Stimulated activated naive B cell treated with anti-CD40 and anti-IgM and Interleukin-4, amounts not matched to agents 10 μg/mL and 1 μg/mL and 100 μg/mL, for 72 hours (primary cell): Measurements from ENCODE around the gene XPNPEP3.
A peak's percentile ranks its signal among the peaks of the same experiment; 100 is the strongest.
"Not testable (repeated sequence)": the region's sequence is repeated elsewhere in the genome, so short reads cannot be mapped to it uniquely, and the experiment has no call there.

ENCODE experiments used
- ATAC-seq, 2 donors: fragments of 150-1000 bp; cut with Tn5 transposase; replicated peaks; 2 replicates each; pipeline ENCODE4 v1.10.0; 2021; ENCODE audit warnings: moderate library complexity in 1 of 2
- DNase-seq: peaks from one replicate; pipeline ENCODE4 v3.0.0; 2021
- H3K27ac Mint-ChIP-seq: one replicate; pipeline ENCODE4 v1.8.0; 2022; ENCODE audit warnings: mild to moderate bottlenecking, mixed read lengths
- H3K27me3 Mint-ChIP-seq, 2 donors: one replicate each; pipeline ENCODE4 v1.8.0; 2022; ENCODE audit warnings: mixed read lengths in 2 of 2
- H3K36me3 Mint-ChIP-seq, 2 donors: one replicate each; pipeline ENCODE4 v1.8.0; 2022; ENCODE audit warnings: mixed read lengths in 2 of 2, mild to moderate bottlenecking in 1 of 2
- H3K4me1 Mint-ChIP-seq, 2 donors: one replicate each; pipeline ENCODE4 v1.8.0; 2022; ENCODE audit warnings: mixed read lengths in 2 of 2, mild to moderate bottlenecking in 1 of 2
- H3K4me3 Mint-ChIP-seq, 2 donors: one replicate each; pipeline ENCODE4 v1.8.0; 2022; ENCODE audit warnings: mild to moderate bottlenecking in 2 of 2, mixed read lengths in 2 of 2, moderate library complexity in 1 of 2
- H3K9me3 Mint-ChIP-seq, 2 donors: one replicate each; pipeline ENCODE4 v1.8.0; 2022; ENCODE audit warnings: mixed read lengths in 2 of 2, mild to moderate bottlenecking in 1 of 2

XPNPEP3 gene

DNA sequence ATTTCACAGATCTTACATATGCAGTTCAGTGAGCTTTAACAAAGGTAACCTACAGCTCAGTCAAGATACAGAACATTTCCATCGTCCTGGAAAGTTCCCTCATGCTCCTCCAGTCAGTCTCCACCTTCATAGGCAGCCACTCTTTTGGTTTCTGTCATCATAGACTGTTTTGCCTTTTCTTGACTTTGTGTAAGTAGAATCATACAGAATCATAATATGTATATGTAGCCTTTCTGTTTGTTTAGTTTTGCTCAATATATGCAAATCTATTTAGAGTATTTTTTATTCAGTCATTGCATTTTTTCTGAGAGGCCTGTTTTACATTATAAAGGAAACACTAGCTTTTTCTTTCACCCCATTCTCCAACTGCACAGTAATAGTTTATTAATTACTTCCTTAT is 20.0 kb downstream of the XPNPEP3 start:
- peaks cover 4 to 11% of the 10 kb centered on the region in 2 donors for H3K36me3 Mint-ChIP-seq
- no peak for ATAC-seq
- no peaks in the 10 kb centered on the region for H3K4me1 Mint-ChIP-seq
- no peak for DNase-seq
- H3K27me3 Mint-ChIP-seq = no peaks in the 10 kb centered on the region
- no peak overlapping the region for H3K27ac Mint-ChIP-seq
- H3K4me3 Mint-ChIP-seq = no peak overlapping the region
- no peaks in the 10 kb centered on the region for H3K9me3 Mint-ChIP-seq

DNA sequence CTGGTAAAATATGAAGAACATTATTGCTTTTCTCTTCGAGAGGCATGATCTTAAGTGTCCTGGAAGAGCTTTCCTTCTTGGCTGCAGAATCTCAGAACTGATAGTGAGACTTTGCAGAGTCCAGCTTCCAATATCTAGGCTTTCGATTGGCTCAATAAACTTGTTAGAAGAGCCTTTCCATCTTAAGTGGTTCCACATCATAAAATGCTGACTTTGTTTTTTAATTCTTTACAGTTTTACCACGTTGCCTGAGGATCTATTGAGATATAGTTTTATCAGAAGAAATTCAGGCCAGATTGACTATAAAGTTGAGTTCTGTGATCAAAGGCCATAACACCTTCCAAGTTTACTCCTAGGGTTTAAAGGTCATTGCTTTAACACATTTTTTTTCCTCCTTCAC is 20.5 kb downstream of the XPNPEP3 start:
- H3K9me3 Mint-ChIP-seq = no peaks in the 10 kb centered on the region
- ATAC-seq = no peak
- H3K4me1 Mint-ChIP-seq = no peaks in the 10 kb centered on the region
- H3K4me3 Mint-ChIP-seq = no peak overlapping the region
- H3K36me3 Mint-ChIP-seq = peaks cover 5 to 13% of the 10 kb centered on the region in 2 donors
- H3K27ac Mint-ChIP-seq = no peak overlapping the region
- no peak for DNase-seq
- H3K27me3 Mint-ChIP-seq = no peaks in the 10 kb centered on the region

DNA sequence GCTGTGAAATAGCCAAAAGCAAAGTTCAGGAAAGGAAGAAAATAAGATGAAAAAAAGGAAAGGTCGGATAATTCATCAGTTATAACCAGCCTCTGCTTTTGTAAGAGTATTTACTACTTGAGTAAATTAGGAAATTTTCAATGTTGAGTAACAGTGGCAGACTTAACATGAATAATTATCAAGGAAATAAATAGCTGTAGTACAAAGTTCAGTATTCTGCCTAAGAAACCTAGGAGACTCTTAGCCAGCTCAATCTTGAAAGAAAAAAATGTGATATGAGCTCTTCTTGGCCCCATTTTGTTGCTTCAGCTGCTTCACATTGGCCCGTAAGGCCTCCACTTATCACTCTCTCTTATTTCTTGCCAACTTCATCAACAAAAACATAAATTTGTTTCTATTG is 22.0 kb downstream of the XPNPEP3 start:
- no peak for ATAC-seq
- no peak overlapping the region for H3K4me3 Mint-ChIP-seq
- no peak for DNase-seq
- no peaks in the 10 kb centered on the region for H3K27me3 Mint-ChIP-seq
- no peak overlapping the region for H3K27ac Mint-ChIP-seq
- H3K9me3 Mint-ChIP-seq = no peaks in the 10 kb centered on the region
- peaks cover 7 to 13% of the 10 kb centered on the region in 2 donors for H3K36me3 Mint-ChIP-seq
- H3K4me1 Mint-ChIP-seq = no peaks in the 10 kb centered on the region

DNA sequence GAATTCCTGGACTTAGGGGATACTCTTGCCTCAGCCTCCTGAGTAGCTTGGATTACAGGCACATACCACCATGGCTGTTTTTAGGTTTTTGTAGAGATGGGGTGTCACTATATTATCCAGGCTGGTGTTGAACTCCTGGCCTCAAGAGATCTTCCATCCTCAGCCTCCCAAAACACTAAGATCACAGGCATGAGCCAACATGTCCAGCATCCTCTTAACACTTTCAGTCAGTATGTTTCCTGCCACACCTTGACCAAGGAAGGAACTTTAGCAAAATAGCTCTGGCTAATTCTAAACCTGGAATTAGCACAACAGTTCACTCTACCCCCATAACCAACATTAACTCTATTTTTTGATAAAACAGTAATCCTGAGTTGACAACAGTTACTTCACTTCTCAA is 32.2 kb downstream of the XPNPEP3 start:
- no peak for DNase-seq
- Mint-ChIP-seq H3K36me3 (peaks cover 25 to 30% of the 10 kb centered on the region in 2 donors), H3K4me3 (no peak overlapping the region), H3K4me1 (no peaks in the 10 kb centered on the region), H3K27ac (no peak overlapping the region), H3K27me3 (no peaks in the 10 kb centered on the region), H3K9me3 (no peaks in the 10 kb centered on the region)
- no peak for ATAC-seq

DNA sequence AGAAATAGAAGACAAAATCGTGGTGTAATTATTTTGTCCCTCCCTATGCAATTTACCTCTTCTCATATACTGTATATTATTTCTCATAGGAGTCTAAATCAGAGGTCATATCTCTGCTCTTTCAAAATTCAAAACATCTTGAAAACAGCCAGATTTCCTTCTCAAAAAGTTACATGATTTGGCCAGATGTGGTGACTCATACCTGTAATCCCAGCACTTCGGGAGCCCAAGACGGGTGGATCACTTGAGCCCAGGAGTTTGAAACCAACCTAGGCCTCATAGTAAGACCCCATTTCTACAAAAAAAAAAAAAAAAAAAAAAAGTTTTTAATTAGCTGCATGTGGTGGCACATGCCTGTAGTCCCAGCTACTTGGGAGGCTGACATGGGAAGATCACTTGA is 33.9 kb downstream of the XPNPEP3 start:
- H3K4me3 Mint-ChIP-seq = no peak overlapping the region
- no peaks in the 10 kb centered on the region for H3K4me1 Mint-ChIP-seq
- H3K9me3 Mint-ChIP-seq = no peaks in the 10 kb centered on the region
- no peak for ATAC-seq
- H3K36me3 Mint-ChIP-seq = peaks cover 19 to 26% of the 10 kb centered on the region in 2 donors
- H3K27me3 Mint-ChIP-seq = no peaks in the 10 kb centered on the region
- DNase-seq = no peak
- H3K27ac Mint-ChIP-seq = no peak overlapping the region

DNA sequence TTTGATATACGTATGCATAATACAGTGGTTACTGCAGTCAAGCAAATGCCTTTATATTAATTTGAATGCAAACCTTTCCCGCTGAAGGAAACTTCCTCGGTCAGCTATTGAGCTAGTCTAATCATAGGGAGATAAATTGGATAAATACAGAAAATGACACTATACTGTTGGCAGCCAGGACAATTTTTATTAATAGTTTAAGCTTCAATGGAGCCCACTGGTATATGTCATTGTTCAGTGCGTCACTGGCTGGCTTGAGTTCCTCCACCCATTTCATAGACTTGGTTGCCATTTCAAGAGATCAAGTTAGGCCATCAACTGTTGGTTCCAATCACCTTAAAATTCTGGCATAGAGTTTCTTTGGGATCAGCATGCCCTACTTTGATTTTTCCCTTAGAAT is 37.5 kb downstream of the XPNPEP3 start:
- Mint-ChIP-seq H3K36me3 (peaks cover 2 to 14% of the 10 kb centered on the region in 2 donors), H3K4me3 (no peak overlapping the region), H3K9me3 (no peaks in the 10 kb centered on the region), H3K4me1 (peaks cover 5 to 10% of the 10 kb centered on the region in 2 donors), H3K27ac (no peak overlapping the region), H3K27me3 (no peaks in the 10 kb centered on the region)
- no peak for ATAC-seq
- no peak for DNase-seq

DNA sequence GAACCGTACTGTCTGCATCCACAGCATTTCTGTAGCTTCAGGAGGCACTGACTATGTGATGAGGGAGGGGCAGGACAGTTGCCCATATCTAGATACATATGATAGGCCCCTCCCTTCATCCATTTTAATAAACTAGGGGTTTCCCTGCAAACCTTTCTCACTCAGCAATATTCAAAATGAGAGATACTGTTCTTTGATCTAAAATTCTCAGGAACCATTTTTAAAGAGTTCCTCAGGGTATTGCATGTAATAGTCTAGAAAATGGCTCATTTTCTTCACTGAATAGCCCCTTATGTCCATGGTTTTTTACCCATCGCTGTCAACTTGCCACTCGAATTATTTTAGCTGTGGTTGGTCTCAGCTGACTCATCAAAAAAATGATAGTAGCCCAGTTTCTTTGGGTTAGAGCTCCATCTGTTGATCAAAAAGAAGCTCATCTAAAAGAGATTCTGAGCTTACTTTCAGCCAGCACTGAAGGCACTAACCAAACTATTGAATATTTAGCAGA is 42.0 kb downstream of the XPNPEP3 start:
- Mint-ChIP-seq H3K27ac (peak overlapping the region; percentile 67), H3K4me1 (peaks cover 5 to 11% of the 10 kb centered on the region in 2 donors), H3K4me3 (peak overlapping the region; percentile 39 to 51), H3K27me3 (no peaks in the 10 kb centered on the region), H3K9me3 (no peaks in the 10 kb centered on the region), H3K36me3 (peaks cover 7 to 23% of the 10 kb centered on the region in 2 donors)
- DNase-seq (peak; percentile 4), ATAC-seq (peak; percentile 89 to 93)

DNA sequence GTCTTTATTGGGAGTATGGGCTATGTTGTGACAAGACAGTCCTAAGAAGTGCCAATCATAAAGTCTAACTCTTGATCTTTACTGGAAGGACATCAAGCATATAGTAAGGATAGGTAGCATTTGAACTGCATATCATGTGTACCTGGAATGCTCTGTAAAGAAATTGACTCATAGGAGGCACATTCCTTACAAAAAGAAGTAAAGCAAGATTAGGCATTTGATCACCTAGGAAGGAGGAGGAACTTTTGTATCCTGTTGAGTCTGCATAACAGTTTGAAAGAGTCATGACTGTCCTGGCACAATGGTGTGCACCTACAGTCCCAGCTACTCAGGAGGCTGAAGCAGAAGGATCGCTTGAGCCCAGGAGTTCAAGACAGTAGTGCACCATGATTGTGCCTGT is 47.2 kb downstream of the XPNPEP3 start:
- Mint-ChIP-seq H3K27me3 (no peaks in the 10 kb centered on the region), H3K27ac (no peak overlapping the region), H3K4me3 (no peak overlapping the region), H3K4me1 (peaks cover 3 to 4% of the 10 kb centered on the region in 2 donors), H3K36me3 (peaks cover 9 to 31% of the 10 kb centered on the region in 2 donors), H3K9me3 (no peaks in the 10 kb centered on the region)
- ATAC-seq = no peak
- no peak for DNase-seq

DNA sequence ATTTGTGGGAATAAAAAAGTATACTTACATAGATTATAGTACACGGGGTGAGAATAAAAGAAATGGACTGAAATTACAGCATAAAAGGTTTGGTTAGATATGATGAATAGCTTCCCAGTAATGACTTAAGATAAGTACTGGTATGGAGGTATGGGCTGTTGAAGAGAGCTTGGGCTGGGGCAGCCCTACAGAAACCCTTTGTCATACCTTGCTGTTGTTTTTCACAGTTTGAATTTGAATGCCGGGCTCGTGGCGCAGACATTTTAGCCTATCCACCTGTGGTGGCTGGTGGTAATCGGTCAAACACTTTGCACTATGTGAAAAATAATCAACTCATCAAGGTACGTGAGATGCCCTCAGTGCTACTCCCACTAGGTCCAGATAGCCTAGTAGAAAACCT is 51.9 kb downstream of the XPNPEP3 start:
- no peaks in the 10 kb centered on the region for H3K4me1 Mint-ChIP-seq
- no peak overlapping the region for H3K4me3 Mint-ChIP-seq
- no peak for DNase-seq
- H3K36me3 Mint-ChIP-seq = peaks cover 9 to 30% of the 10 kb centered on the region in 2 donors
- no peaks in the 10 kb centered on the region for H3K27me3 Mint-ChIP-seq
- no peaks in the 10 kb centered on the region for H3K9me3 Mint-ChIP-seq
- H3K27ac Mint-ChIP-seq = no peak overlapping the region
- no peak for ATAC-seq

DNA sequence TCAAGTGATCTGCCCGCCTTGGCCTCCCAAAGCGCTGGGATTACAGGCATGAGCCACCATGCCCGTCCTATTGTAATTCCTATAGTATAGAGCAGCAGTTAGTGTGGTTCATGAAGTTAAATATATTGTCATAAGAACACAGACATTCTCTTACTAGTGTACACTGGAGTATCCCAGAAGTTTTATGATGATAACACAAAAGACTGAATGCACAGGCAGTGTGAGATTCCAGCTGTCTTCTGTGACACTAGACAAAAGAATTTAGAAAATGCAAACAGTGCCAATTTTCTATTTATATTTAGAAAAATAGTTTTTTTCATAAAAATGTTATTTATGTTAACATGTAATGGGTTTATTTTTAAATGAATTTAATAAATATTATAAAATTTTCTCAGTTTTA is 54.8 kb downstream of the XPNPEP3 start:
- no peaks in the 10 kb centered on the region for H3K9me3 Mint-ChIP-seq
- no peak overlapping the region for H3K4me3 Mint-ChIP-seq
- H3K27ac Mint-ChIP-seq = no peak overlapping the region
- ATAC-seq (no peak), DNase-seq (no peak)
- peaks cover 13 to 39% of the 10 kb centered on the region in 2 donors for H3K36me3 Mint-ChIP-seq
- H3K27me3 Mint-ChIP-seq = no peaks in the 10 kb centered on the region
- H3K4me1 Mint-ChIP-seq = no peaks in the 10 kb centered on the region

DNA sequence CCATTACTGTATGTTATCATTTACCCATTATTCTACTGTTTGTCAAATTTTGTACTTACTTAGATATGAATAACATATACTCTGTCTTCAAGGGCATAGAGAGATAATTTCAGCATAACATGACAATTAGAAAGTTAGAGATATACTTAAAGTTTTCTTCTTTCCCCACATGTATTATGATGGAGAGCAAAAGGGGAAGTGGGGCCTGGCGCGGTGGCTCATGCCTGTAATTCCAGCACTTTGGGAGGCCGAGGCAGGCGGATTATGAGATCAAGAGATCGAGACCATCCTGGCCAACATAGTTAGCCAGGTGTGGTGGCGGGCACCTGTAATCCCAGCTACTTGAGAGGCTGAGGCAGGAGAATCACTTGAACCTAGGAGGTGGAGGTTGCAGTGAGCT is 56.0 kb downstream of the XPNPEP3 start:
- not testable (repeated sequence) for H3K4me1 Mint-ChIP-seq, H3K27me3 Mint-ChIP-seq, H3K9me3 Mint-ChIP-seq, DNase-seq, H3K27ac Mint-ChIP-seq, ATAC-seq, H3K4me3 Mint-ChIP-seq
- peaks cover 13 to 32% of the 10 kb centered on the region in 2 donors for H3K36me3 Mint-ChIP-seq

DNA sequence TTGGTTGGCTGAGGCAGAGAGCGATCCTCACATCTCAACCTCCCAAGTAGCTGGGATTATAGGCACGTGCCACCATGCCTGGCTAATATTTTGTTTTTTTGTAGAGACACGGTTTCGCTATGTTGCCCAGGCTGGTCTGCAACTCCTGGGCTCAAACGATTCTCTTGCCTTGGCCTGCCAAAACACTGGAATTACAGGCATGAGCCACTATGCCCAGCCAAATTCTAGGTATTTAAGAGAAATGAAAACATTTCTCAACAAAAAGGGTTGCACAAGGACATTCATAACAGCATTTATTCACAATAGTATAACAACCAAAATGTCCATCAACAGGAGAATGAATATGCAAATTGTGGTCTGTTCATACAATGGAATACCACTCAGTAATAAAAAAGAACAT is 62.5 kb downstream of the XPNPEP3 start:
- Mint-ChIP-seq H3K36me3 (peaks cover 18 to 30% of the 10 kb centered on the region in 2 donors), H3K27me3 (no peaks in the 10 kb centered on the region), H3K27ac (no peak overlapping the region), H3K4me3 (no peak overlapping the region), H3K4me1 (peaks cover 3 to 5% of the 10 kb centered on the region in 2 donors), H3K9me3 (no peaks in the 10 kb centered on the region)
- ATAC-seq (no peak), DNase-seq (no peak)

DNA sequence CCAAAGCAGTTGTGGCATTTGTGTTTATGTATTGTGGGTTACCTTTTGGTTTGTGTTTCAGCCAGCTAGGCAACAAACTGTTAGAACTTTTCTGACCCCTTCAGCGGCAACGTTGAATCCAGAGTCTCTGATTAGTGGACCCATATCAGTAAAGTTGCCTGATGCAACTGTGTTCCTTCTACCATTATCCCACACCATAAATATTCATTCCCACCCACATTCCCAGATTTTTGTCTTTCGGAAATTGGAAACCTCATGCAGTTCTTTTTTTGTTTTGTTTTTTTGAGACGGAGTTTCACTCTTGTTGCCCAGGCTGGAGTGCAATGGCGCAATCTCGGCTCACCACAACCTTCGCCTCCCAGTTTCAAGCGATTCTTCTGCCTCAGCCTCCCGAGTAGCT is 63.6 kb downstream of the XPNPEP3 start:
- ATAC-seq = no peak
- Mint-ChIP-seq H3K4me1 (peaks cover 3 to 5% of the 10 kb centered on the region in 2 donors), H3K36me3 (peaks cover 19 to 24% of the 10 kb centered on the region in 2 donors), H3K4me3 (no peak overlapping the region), H3K9me3 (no peaks in the 10 kb centered on the region), H3K27me3 (no peaks in the 10 kb centered on the region), H3K27ac (peak overlapping the region; percentile 27)
- no peak for DNase-seq

DNA sequence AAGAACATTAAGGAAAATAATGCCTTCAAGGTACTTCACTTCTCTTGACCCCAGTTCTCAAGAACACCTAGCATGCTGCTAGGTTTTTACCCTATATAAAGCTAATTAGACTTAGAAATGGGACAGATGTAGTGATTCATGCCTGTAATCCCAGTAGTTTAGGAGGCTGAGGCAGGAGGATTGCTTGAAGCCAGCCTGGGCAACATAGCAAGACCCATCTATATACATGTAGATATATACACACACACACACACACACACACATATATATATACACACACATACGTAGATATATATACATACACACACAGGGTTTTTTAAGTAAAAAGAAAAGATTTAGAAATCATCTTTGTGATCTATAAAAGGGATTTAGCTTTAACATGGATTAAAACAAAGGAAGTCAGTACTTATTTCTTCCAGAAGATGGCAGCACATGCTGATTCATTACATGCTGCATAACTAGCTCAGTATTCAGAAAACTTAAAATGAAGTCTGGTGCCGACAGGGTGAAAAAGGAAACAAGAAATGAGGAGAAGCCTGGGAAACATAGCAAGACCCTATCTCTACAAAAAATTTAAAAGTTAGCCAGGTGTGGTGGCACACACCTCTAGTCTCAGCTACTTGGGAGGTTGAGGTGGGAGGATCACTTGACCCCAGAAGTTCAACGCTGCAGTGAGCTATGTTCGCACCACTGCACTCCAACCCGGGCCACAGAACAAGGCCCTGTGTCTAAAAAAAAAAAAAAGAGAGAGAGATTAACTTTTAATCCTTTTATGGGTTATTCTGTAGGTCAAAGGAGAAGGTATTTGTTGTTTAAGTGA is 65.7 kb downstream of the XPNPEP3 start:
- peak; percentile 85 to 89 for ATAC-seq
- peak overlapping the region in 1 of 2 donors; percentile 52 for H3K4me3 Mint-ChIP-seq
- H3K27ac Mint-ChIP-seq = peak overlapping the region; percentile 77
- H3K9me3 Mint-ChIP-seq = no peaks in the 10 kb centered on the region
- peaks cover 19 to 28% of the 10 kb centered on the region in 2 donors for H3K36me3 Mint-ChIP-seq
- H3K27me3 Mint-ChIP-seq = no peaks in the 10 kb centered on the region
- no peak for DNase-seq
- peaks cover 3 to 5% of the 10 kb centered on the region in 2 donors for H3K4me1 Mint-ChIP-seq

DNA sequence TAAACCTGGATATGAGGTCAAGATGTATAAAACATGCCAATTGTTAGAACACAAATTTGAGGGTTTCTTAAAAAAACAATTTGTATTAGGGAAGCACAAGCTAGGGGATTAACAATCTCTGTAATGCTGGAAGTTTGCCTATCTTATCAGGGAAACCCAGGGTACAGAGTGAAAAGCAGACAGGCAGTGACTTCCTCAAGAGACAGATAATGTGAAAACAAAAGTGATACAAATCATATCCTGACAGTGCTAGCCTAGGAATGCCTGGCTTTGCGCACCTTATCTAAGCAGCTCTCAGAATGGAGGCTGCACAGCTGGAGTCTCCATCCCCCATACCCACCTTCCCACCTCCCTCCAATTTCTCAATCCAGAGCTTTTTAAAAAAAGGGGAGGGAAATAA is 71.7 kb downstream of the XPNPEP3 start:
- no peak for ATAC-seq
- Mint-ChIP-seq H3K27me3 (no peaks in the 10 kb centered on the region), H3K4me1 (no peaks in the 10 kb centered on the region), H3K4me3 (no peak overlapping the region), H3K27ac (no peak overlapping the region), H3K36me3 (peaks cover 21 to 25% of the 10 kb centered on the region in 2 donors), H3K9me3 (no peaks in the 10 kb centered on the region)
- DNase-seq = no peak
